BLaER1 (cell line): ENCODE data around the gene JMJD4.

Source experiments
- H3K27ac ChIP-seq: shearing (Covaris generic); formaldehyde crosslinking; 2 replicates; pipeline ENCODE4 v1.8.1; 2022
- H3K27me3 ChIP-seq: shearing (Covaris generic); formaldehyde crosslinking; 2 replicates; pipeline ENCODE4 v1.8.1; 2022
- H3K36me3 ChIP-seq: shearing (Covaris generic); formaldehyde crosslinking; 2 replicates; pipeline ENCODE4 v1.8.1; 2022
- H3K4me1 ChIP-seq: shearing (Covaris generic); formaldehyde crosslinking; 2 replicates; pipeline ENCODE4 v1.8.1; 2022
- H3K4me2 ChIP-seq: shearing (Covaris generic); formaldehyde crosslinking; 2 replicates; pipeline ENCODE4 v1.8.1; 2022
- H3K4me3 ChIP-seq: shearing (Covaris generic); formaldehyde crosslinking; 2 replicates; pipeline ENCODE4 v1.8.1; 2022
- H3K9ac ChIP-seq: shearing (Covaris generic); formaldehyde crosslinking; 2 replicates; pipeline ENCODE4 v1.8.1; 2022
- H3K9me3 ChIP-seq: shearing (Covaris generic); formaldehyde crosslinking; 2 replicates; pipeline ENCODE4 v1.8.1; 2022
- H4K20me1 ChIP-seq: shearing (Covaris generic); formaldehyde crosslinking; 2 replicates; pipeline ENCODE4 v1.8.1; 2022
- Cebpa-rat ChIP-seq: shearing (Covaris generic); IDR thresholded peaks from 2 replicates; pipeline ENCODE4 v1.8.1; 2022

Gene JMJD4

GRCh38 chr1:227734856-227735538 is at the start of gene JMJD4, which contains the start of gene SNAP47:
Gene JMJD4 (minus strand): TSS chr1:227735302. CDS start chr1:227735273, 29 bp downstream.
Gene SNAP47 (plus strand): TSS chr1:227735435. CDS start chr1:227747737, 12,302 bp downstream.
- TF ChIP-seq Cebpa-rat = no peak
- Histone ChIP-seq H3K36me3 (peaks cover 49% of the 10 kb centered on the region), H3K9ac (peak within 1 kb of the TSS; percentile 92), H3K9me3 (no peaks in the 10 kb centered on the region), H3K4me2 (peak within 1 kb of the TSS; percentile 95), H3K27me3 (no peaks in the 10 kb centered on the region), H3K4me3 (peak within 1 kb of the TSS; percentile 96), H4K20me1 (peaks cover 84% of the 10 kb centered on the region), H3K4me1 (peaks cover 54% of the 10 kb centered on the region), H3K27ac (peak within 1 kb of the TSS; percentile 93)

- no peak overlapping the region for H3K9ac ChIP-seq
- H3K9me3 ChIP-seq = no peaks in the 10 kb centered on the region
- H3K36me3 ChIP-seq = peaks cover 48% of the 10 kb centered on the region
- H3K4me1 ChIP-seq = peaks cover 6% of the 10 kb centered on the region
- peaks cover 13% of the 10 kb centered on the region for H3K27me3 ChIP-seq
- H3K4me2 ChIP-seq = no peak overlapping the region
- TF ChIP-seq Cebpa-rat = no peak
- H4K20me1 ChIP-seq = peaks cover 61% of the 10 kb centered on the region
- no peak overlapping the region for H3K4me3 ChIP-seq
- no peak overlapping the region for H3K27ac ChIP-seq
Measured at GRCh38 chr1:227782226-227782625, 47.1 kb upstream of the JMJD4 start.

GRCh38 chr1:227781314-227781930 is 46.3 kb upstream of the JMJD4 start:
- no peaks in the 10 kb centered on the region for H3K4me1 ChIP-seq
- no peak overlapping the region for H3K4me2 ChIP-seq
- no peak overlapping the region for H3K27ac ChIP-seq
- H3K27me3 ChIP-seq = peaks cover 5% of the 10 kb centered on the region
- no peak for TF ChIP-seq Cebpa-rat
- no peak overlapping the region for H3K4me3 ChIP-seq
- no peaks in the 10 kb centered on the region for H3K9me3 ChIP-seq
- H3K36me3 ChIP-seq = peaks cover 54% of the 10 kb centered on the region
- no peak overlapping the region for H3K9ac ChIP-seq
- peaks cover 55% of the 10 kb centered on the region for H4K20me1 ChIP-seq

- no peak overlapping the region for H3K4me2 ChIP-seq
- H3K36me3 ChIP-seq = peaks cover 64% of the 10 kb centered on the region
- no peaks in the 10 kb centered on the region for H3K27me3 ChIP-seq
- no peak overlapping the region for H3K27ac ChIP-seq
- no peak for TF ChIP-seq Cebpa-rat
- no peak overlapping the region for H3K9ac ChIP-seq
- H3K9me3 ChIP-seq = no peaks in the 10 kb centered on the region
- no peak overlapping the region for H3K4me3 ChIP-seq
- peaks cover 45% of the 10 kb centered on the region; the same call in 1 of the 2 replicates for H4K20me1 ChIP-seq
- no peaks in the 10 kb centered on the region for H3K4me1 ChIP-seq
Measured at GRCh38 chr1:227780101-227781044, 45.3 kb upstream of the JMJD4 start.

- Histone ChIP-seq H3K27me3 (no peaks in the 10 kb centered on the region), H3K9me3 (no peaks in the 10 kb centered on the region), H3K27ac (no peak overlapping the region), H3K36me3 (peaks cover 67% of the 10 kb centered on the region), H3K4me1 (no peaks in the 10 kb centered on the region), H3K4me3 (no peak overlapping the region), H4K20me1 (peaks cover 44% of the 10 kb centered on the region), H3K9ac (no peak overlapping the region), H3K4me2 (no peak overlapping the region)
- TF ChIP-seq Cebpa-rat = no peak
Measured at GRCh38 chr1:227779685-227780084, 44.6 kb upstream of the JMJD4 start.

- Histone ChIP-seq H3K36me3 (peaks cover 72% of the 10 kb centered on the region), H3K4me1 (peaks cover 1% of the 10 kb centered on the region), H3K9me3 (no peaks in the 10 kb centered on the region), H3K9ac (no peak overlapping the region), H3K27ac (no peak overlapping the region), H4K20me1 (peaks cover 51% of the 10 kb centered on the region), H3K4me3 (no peak overlapping the region), H3K4me2 (no peak overlapping the region), H3K27me3 (no peaks in the 10 kb centered on the region)
- TF ChIP-seq Cebpa-rat = no peak
Measured at GRCh38 chr1:227779021-227779441, 43.9 kb upstream of the JMJD4 start.

- H4K20me1 ChIP-seq = peaks cover 56% of the 10 kb centered on the region
- peaks cover 5% of the 10 kb centered on the region for H3K4me1 ChIP-seq
- no peak overlapping the region for H3K4me2 ChIP-seq
- no peak overlapping the region for H3K4me3 ChIP-seq
- no peaks in the 10 kb centered on the region for H3K9me3 ChIP-seq
- no peaks in the 10 kb centered on the region for H3K27me3 ChIP-seq
- H3K36me3 ChIP-seq = peaks cover 77% of the 10 kb centered on the region
- TF ChIP-seq Cebpa-rat = no peak
- H3K27ac ChIP-seq = no peak overlapping the region
- no peak overlapping the region for H3K9ac ChIP-seq
Measured at GRCh38 chr1:227778401-227778947, 43.4 kb upstream of the JMJD4 start.

GRCh38 chr1:227777646-227778045 is 42.5 kb upstream of the JMJD4 start:
- Histone ChIP-seq H3K27me3 (no peaks in the 10 kb centered on the region), H3K4me3 (no peak overlapping the region), H3K4me1 (peaks cover 5% of the 10 kb centered on the region), H3K4me2 (no peak overlapping the region), H3K9ac (no peak overlapping the region), H3K27ac (no peak overlapping the region), H4K20me1 (peaks cover 56% of the 10 kb centered on the region), H3K36me3 (peaks cover 79% of the 10 kb centered on the region), H3K9me3 (no peaks in the 10 kb centered on the region)
- TF ChIP-seq Cebpa-rat = no peak

GRCh38 chr1:227777156-227777555 is 42.1 kb upstream of the JMJD4 start:
- H3K9ac ChIP-seq = no peak overlapping the region
- no peaks in the 10 kb centered on the region for H3K27me3 ChIP-seq
- peaks cover 56% of the 10 kb centered on the region for H4K20me1 ChIP-seq
- no peak overlapping the region for H3K27ac ChIP-seq
- peaks cover 80% of the 10 kb centered on the region for H3K36me3 ChIP-seq
- no peak overlapping the region for H3K4me2 ChIP-seq
- TF ChIP-seq Cebpa-rat = no peak
- H3K4me1 ChIP-seq = peaks cover 5% of the 10 kb centered on the region
- no peak overlapping the region for H3K4me3 ChIP-seq
- H3K9me3 ChIP-seq = no peaks in the 10 kb centered on the region
